ENCODE measurements around the gene CTNND2.

GRCh38 chr5:10981932-10982331 is 922.3 kb downstream of the CTNND2 start:
- no peak for TF ChIP-seq POLR2A (IDR thresholded peaks at IDR 0.05)
- TF ChIP-seq, protein P1, sequence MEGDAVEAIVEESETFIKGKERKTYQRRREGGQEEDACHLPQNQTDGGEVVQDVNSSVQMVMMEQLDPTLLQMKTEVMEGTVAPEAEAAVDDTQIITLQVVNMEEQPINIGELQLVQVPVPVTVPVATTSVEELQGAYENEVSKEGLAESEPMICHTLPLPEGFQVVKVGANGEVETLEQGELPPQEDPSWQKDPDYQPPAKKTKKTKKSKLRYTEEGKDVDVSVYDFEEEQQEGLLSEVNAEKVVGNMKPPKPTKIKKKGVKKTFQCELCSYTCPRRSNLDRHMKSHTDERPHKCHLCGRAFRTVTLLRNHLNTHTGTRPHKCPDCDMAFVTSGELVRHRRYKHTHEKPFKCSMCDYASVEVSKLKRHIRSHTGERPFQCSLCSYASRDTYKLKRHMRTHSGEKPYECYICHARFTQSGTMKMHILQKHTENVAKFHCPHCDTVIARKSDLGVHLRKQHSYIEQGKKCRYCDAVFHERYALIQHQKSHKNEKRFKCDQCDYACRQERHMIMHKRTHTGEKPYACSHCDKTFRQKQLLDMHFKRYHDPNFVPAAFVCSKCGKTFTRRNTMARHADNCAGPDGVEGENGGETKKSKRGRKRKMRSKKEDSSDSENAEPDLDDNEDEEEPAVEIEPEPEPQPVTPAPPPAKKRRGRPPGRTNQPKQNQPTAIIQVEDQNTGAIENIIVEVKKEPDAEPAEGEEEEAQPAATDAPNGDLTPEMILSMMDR (IDR thresholded peaks at IDR 0.05), result no peak

Measured in Peyer's patch (tissue), 4 donors.